ENCODE data around the gene BMP5.

Gene BMP5

GRCh38 chr6:55870181-55870813 lies 5.1 kb downstream of the BMP5 start:
- Histone ChIP-seq H3K4me3 (ENCODE audit: low read length) (no peak overlapping the region), H3K4ac (ENCODE audit: low read depth, low read length) (no peak overlapping the region), H3K9ac (ENCODE audit: low read length) (no peak overlapping the region), H3K56ac (ENCODE audit: low read length) (no peak overlapping the region), H4K5ac (ENCODE audit: low read length) (no peak overlapping the region), H3K4me2 (ENCODE audit: low read length) (no peak overlapping the region), H3K27ac (ENCODE audit: low read depth, low read length) (no peak overlapping the region), H3K27me3 (ENCODE audit: insufficient read depth, low read length, poor library complexity) (no peaks in the 10 kb centered on the region), H3K18ac (ENCODE audit: low read length) (no peak overlapping the region), H2AK5ac (ENCODE audit: low read length) (no peak overlapping the region), H2BK5ac (ENCODE audit: low read length) (no peak overlapping the region), H2BK120ac (ENCODE audit: low read depth, low read length) (no peak overlapping the region), H3K79me2 (ENCODE audit: control insufficient read depth, insufficient read depth, low read length) (no peaks in the 10 kb centered on the region), H3K4me1 (ENCODE audit: control insufficient read depth, low read depth, low read length) (peaks cover 2% of the 10 kb centered on the region), H4K8ac (ENCODE audit: low read depth, low read length) (no peak overlapping the region), H2BK15ac (replicated peaks; ENCODE audit: low read depth) (no peak overlapping the region), H3K79me1 (ENCODE audit: low read length) (no peaks in the 10 kb centered on the region), H3K36me3 (ENCODE audit: control insufficient read depth, insufficient read depth, low read length) (no peaks in the 10 kb centered on the region), H3K23ac (ENCODE audit: low read length) (no peak overlapping the region)
- WGBS (ENCODE audit: extremely low coverage, insufficient coverage, low lambda C conversion rate), result no CpG with 5 or more reads among the region's 3 CpGs
- no peak for DNase-seq

- H3K4ac ChIP-seq (ENCODE audit: low read depth, low read length), result no peak overlapping the region
- no peak overlapping the region for H3K27ac ChIP-seq (ENCODE audit: low read depth, low read length)
- H2BK120ac ChIP-seq (ENCODE audit: low read depth, low read length), result no peak overlapping the region
- no peaks in the 10 kb centered on the region for H3K27me3 ChIP-seq (ENCODE audit: insufficient read depth, low read length, poor library complexity)
- no peak overlapping the region for H3K4me2 ChIP-seq (ENCODE audit: low read length)
- H3K9ac ChIP-seq (ENCODE audit: low read length), result no peak overlapping the region
- no peaks in the 10 kb centered on the region for H3K79me2 ChIP-seq (ENCODE audit: control insufficient read depth, insufficient read depth, low read length)
- H2BK5ac ChIP-seq (ENCODE audit: low read length), result no peak overlapping the region
- H3K18ac ChIP-seq (ENCODE audit: low read length), result no peak overlapping the region
- H2AK5ac ChIP-seq (ENCODE audit: low read length), result no peak overlapping the region
- H3K56ac ChIP-seq (ENCODE audit: low read length), result no peak overlapping the region
- no peak overlapping the region for H3K4me3 ChIP-seq (ENCODE audit: low read length)
- no peaks in the 10 kb centered on the region for H3K79me1 ChIP-seq (ENCODE audit: low read length)
- H3K23ac ChIP-seq (ENCODE audit: low read length), result no peak overlapping the region
- no peak overlapping the region for H4K5ac ChIP-seq (ENCODE audit: low read length)
- H2BK15ac ChIP-seq (replicated peaks; ENCODE audit: low read depth), result no peak overlapping the region
- no peaks in the 10 kb centered on the region for H3K36me3 ChIP-seq (ENCODE audit: control insufficient read depth, insufficient read depth, low read length)
- H4K8ac ChIP-seq (ENCODE audit: low read depth, low read length), result no peak overlapping the region
- no peak for DNase-seq
- WGBS (ENCODE audit: extremely low coverage, insufficient coverage, low lambda C conversion rate), result no CpG with 5 or more reads among the region's 1 CpG
- peaks cover 2% of the 10 kb centered on the region for H3K4me1 ChIP-seq (ENCODE audit: control insufficient read depth, low read depth, low read length)
Observed at GRCh38 chr6:55869674-55870073, 5.7 kb downstream of the BMP5 start.

GRCh38 chr6:55868771-55869479 lies 6.5 kb downstream of the BMP5 start:
- no peak overlapping the region for H3K4ac ChIP-seq (ENCODE audit: low read depth, low read length)
- DNase-seq, result no peak
- H3K4me2 ChIP-seq (ENCODE audit: low read length), result no peak overlapping the region
- no peak overlapping the region for H3K4me3 ChIP-seq (ENCODE audit: low read length)
- H4K5ac ChIP-seq (ENCODE audit: low read length), result no peak overlapping the region
- H3K27ac ChIP-seq (ENCODE audit: low read depth, low read length), result no peak overlapping the region
- no peak overlapping the region for H3K18ac ChIP-seq (ENCODE audit: low read length)
- H3K56ac ChIP-seq (ENCODE audit: low read length), result no peak overlapping the region
- no peak overlapping the region for H2BK5ac ChIP-seq (ENCODE audit: low read length)
- no peaks in the 10 kb centered on the region for H3K4me1 ChIP-seq (ENCODE audit: control insufficient read depth, low read depth, low read length)
- no peak overlapping the region for H2BK15ac ChIP-seq (replicated peaks; ENCODE audit: low read depth)
- no peaks in the 10 kb centered on the region for H3K36me3 ChIP-seq (ENCODE audit: control insufficient read depth, insufficient read depth, low read length)
- no peaks in the 10 kb centered on the region for H3K79me2 ChIP-seq (ENCODE audit: control insufficient read depth, insufficient read depth, low read length)
- 100% methylated on average over 1 of the region's 5 CpGs for WGBS (ENCODE audit: extremely low coverage, insufficient coverage, low lambda C conversion rate)
- H4K8ac ChIP-seq (ENCODE audit: low read depth, low read length), result no peak overlapping the region
- H3K27me3 ChIP-seq (ENCODE audit: insufficient read depth, low read length, poor library complexity), result no peaks in the 10 kb centered on the region
- no peak overlapping the region for H2BK120ac ChIP-seq (ENCODE audit: low read depth, low read length)
- no peak overlapping the region for H2AK5ac ChIP-seq (ENCODE audit: low read length)
- H3K23ac ChIP-seq (ENCODE audit: low read length), result no peak overlapping the region
- H3K9ac ChIP-seq (ENCODE audit: low read length), result no peak overlapping the region
- H3K79me1 ChIP-seq (ENCODE audit: low read length), result no peaks in the 10 kb centered on the region

GRCh38 chr6:55868176-55868575 lies 7.2 kb downstream of the BMP5 start:
- no peak overlapping the region for H2AK5ac ChIP-seq (ENCODE audit: low read length)
- DNase-seq, result no peak
- no peak overlapping the region for H3K4ac ChIP-seq (ENCODE audit: low read depth, low read length)
- no peak overlapping the region for H3K23ac ChIP-seq (ENCODE audit: low read length)
- no peaks in the 10 kb centered on the region for H3K36me3 ChIP-seq (ENCODE audit: control insufficient read depth, insufficient read depth, low read length)
- no peak overlapping the region for H3K4me2 ChIP-seq (ENCODE audit: low read length)
- H3K4me1 ChIP-seq (ENCODE audit: control insufficient read depth, low read depth, low read length), result no peaks in the 10 kb centered on the region
- no peak overlapping the region for H3K18ac ChIP-seq (ENCODE audit: low read length)
- no peak overlapping the region for H4K5ac ChIP-seq (ENCODE audit: low read length)
- H3K27me3 ChIP-seq (ENCODE audit: insufficient read depth, low read length, poor library complexity), result no peaks in the 10 kb centered on the region
- H3K27ac ChIP-seq (ENCODE audit: low read depth, low read length), result no peak overlapping the region
- WGBS (ENCODE audit: extremely low coverage, insufficient coverage, low lambda C conversion rate), result no CpG with 5 or more reads among the region's 1 CpG
- no peak overlapping the region for H2BK5ac ChIP-seq (ENCODE audit: low read length)
- no peak overlapping the region for H3K56ac ChIP-seq (ENCODE audit: low read length)
- H2BK15ac ChIP-seq (replicated peaks; ENCODE audit: low read depth), result no peak overlapping the region
- no peaks in the 10 kb centered on the region for H3K79me2 ChIP-seq (ENCODE audit: control insufficient read depth, insufficient read depth, low read length)
- H3K4me3 ChIP-seq (ENCODE audit: low read length), result no peak overlapping the region
- H4K8ac ChIP-seq (ENCODE audit: low read depth, low read length), result no peak overlapping the region
- H3K9ac ChIP-seq (ENCODE audit: low read length), result no peak overlapping the region
- H3K79me1 ChIP-seq (ENCODE audit: low read length), result no peaks in the 10 kb centered on the region
- H2BK120ac ChIP-seq (ENCODE audit: low read depth, low read length), result no peak overlapping the region

DNA sequence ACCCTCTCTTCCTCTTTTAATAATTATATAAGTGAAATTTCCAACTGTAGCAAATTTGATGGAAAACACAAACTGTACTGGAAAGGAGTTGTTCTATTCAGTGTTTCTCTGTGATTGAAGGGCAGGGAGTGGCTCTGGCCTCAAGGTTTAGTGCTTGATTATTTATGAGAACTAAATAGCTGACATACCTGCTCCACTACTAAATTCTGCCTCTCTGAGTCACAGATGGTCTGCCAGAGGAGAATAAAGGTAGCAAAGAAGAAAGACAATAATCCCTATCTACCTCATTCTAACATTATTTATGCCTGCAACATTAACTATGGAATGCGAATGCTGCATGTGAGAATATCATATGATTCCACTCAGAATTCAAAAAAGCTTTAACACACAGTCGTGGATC lies 9.3 kb downstream of the BMP5 start:
- no peak overlapping the region for H4K5ac ChIP-seq (ENCODE audit: low read length)

More for the DNA sequence above, 9.3 kb downstream of the BMP5 start:
- peak; percentile 44 for DNase-seq
- Histone ChIP-seq H3K18ac (ENCODE audit: low read length) (no peak overlapping the region), H3K4me3 (ENCODE audit: low read length) (no peak overlapping the region), H3K27ac (ENCODE audit: low read depth, low read length) (no peak overlapping the region), H3K9ac (ENCODE audit: low read length) (no peak overlapping the region), H3K56ac (ENCODE audit: low read length) (no peak overlapping the region), H3K79me2 (ENCODE audit: control insufficient read depth, insufficient read depth, low read length) (no peaks in the 10 kb centered on the region), H2AK5ac (ENCODE audit: low read length) (no peak overlapping the region), H2BK120ac (ENCODE audit: low read depth, low read length) (no peak overlapping the region), H4K8ac (ENCODE audit: low read depth, low read length) (no peak overlapping the region), H3K4me2 (ENCODE audit: low read length) (no peak overlapping the region), H3K23ac (ENCODE audit: low read length) (no peak overlapping the region), H3K4me1 (ENCODE audit: control insufficient read depth, low read depth, low read length) (no peaks in the 10 kb centered on the region), H3K4ac (ENCODE audit: low read depth, low read length) (no peak overlapping the region), H2BK15ac (replicated peaks; ENCODE audit: low read depth) (no peak overlapping the region), H3K79me1 (ENCODE audit: low read length) (no peaks in the 10 kb centered on the region), H2BK5ac (ENCODE audit: low read length) (no peak overlapping the region), H3K36me3 (ENCODE audit: control insufficient read depth, insufficient read depth, low read length) (no peaks in the 10 kb centered on the region), H3K27me3 (ENCODE audit: insufficient read depth, low read length, poor library complexity) (no peaks in the 10 kb centered on the region)
- WGBS (ENCODE audit: extremely low coverage, insufficient coverage, low lambda C conversion rate), result no CpG with 5 or more reads among the region's 2 CpGs
